ENCODE data around the gene NPW. TPM values are rescaled to one million over a fixed set of nuclear protein-coding genes. Genes with fewer than 3 reads are reported as not detected.

Gene NPW
- total RNA-seq, 2 experiments from 2014 or later, result 0.85 to 3.7 TPM

DNA sequence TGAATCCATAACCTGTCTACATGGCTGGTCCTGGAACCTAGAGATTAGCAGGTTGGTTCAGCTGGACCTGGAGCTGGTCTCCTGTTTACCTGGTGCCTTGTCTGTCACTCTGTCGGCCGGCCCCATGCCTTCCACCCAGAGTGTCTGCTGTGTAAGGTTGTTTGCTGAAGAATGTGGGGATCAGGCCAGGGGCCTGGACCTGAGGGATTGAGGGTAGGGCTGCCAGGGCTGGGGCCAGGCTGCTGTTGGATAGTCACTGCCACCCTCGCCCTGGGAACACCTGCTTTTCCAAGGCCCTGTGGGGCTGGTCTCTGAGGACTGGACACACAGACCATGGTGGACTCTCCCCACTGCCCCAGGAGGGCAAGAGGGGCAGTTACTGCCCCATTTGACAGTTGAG, 8.6 kb downstream of the NPW start:
- H3K4me2 ChIP-seq (ENCODE audit: low read length), result no peak overlapping the region
- no peaks in the 10 kb centered on the region for H3K36me3 ChIP-seq (ENCODE audit: insufficient read depth, low read length)
- H3K79me2 ChIP-seq (ENCODE audit: insufficient read depth, low read depth, low read length), result no peaks in the 10 kb centered on the region
- intact Hi-C loops (cut with micrococcal nuclease; ENCODE audit: unreplicated experiment), result no loop called here
- CTCF ChIA-PET (ENCODE audit: unreplicated experiment), result no interaction called here
- peaks cover 7% of the 10 kb centered on the region for H3K4me1 ChIP-seq (ENCODE audit: insufficient read depth, low read length, poor library complexity, severe bottlenecking)
- H3K9me2 ChIP-seq (ENCODE audit: insufficient read depth, low read length), result no peaks in the 10 kb centered on the region
- no peak overlapping the region for H3K4me3 ChIP-seq (ENCODE audit: low read depth, low read length, poor library complexity, severe bottlenecking)
- POLR2A ChIA-PET, result no interaction called here
- H2AFZ ChIP-seq (ENCODE audit: low read length), result no peak overlapping the region
- H4K20me1 ChIP-seq (ENCODE audit: insufficient read depth, low read length), result no peaks in the 10 kb centered on the region
- no peak overlapping the region for H3K27ac ChIP-seq (ENCODE audit: low read depth, low read length, poor library complexity, severe bottlenecking)
- no peaks in the 10 kb centered on the region for H3K9me3 ChIP-seq (ENCODE audit: low read length)
- BruUV-seq (replicated peaks), result no TSS peak
- no peak for TF ChIP-seq EZH2phosphoT487 (IDR thresholded peaks at IDR 0.05; ENCODE audit: borderline replicate concordance, low read depth, low read length)
- no peak for TF ChIP-seq CTCF (conservative IDR thresholded peaks at IDR 0.05; ENCODE audit: low read length)
- DNase-seq (ENCODE audit: low spot score), result no peak

GRCh38 chr16:2028620-2029220, 9.1 kb downstream of the NPW start:
- no peaks in the 10 kb centered on the region for H4K20me1 ChIP-seq (ENCODE audit: insufficient read depth, low read length)
- no peak overlapping the region for H3K27ac ChIP-seq (ENCODE audit: low read depth, low read length, poor library complexity, severe bottlenecking)
- no peak overlapping the region for H3K4me2 ChIP-seq (ENCODE audit: low read length)
- H3K36me3 ChIP-seq (ENCODE audit: insufficient read depth, low read length), result no peaks in the 10 kb centered on the region
- H3K4me3 ChIP-seq (ENCODE audit: low read depth, low read length, poor library complexity, severe bottlenecking), result no peak overlapping the region
- DNase-seq (ENCODE audit: low spot score), result no peak
- H3K9me2 ChIP-seq (ENCODE audit: insufficient read depth, low read length), result no peaks in the 10 kb centered on the region
- TF ChIP-seq CTCF (conservative IDR thresholded peaks at IDR 0.05; ENCODE audit: low read length) (no peak), EZH2phosphoT487 (IDR thresholded peaks at IDR 0.05; ENCODE audit: borderline replicate concordance, low read depth, low read length) (no peak)
- POLR2A ChIA-PET, result no interaction called here
- H3K4me1 ChIP-seq (ENCODE audit: insufficient read depth, low read length, poor library complexity, severe bottlenecking), result peaks cover 2% of the 10 kb centered on the region
- intact Hi-C loops (cut with micrococcal nuclease; ENCODE audit: unreplicated experiment), result no loop called here
- no TSS peak for BruUV-seq (replicated peaks)
- no peaks in the 10 kb centered on the region for H3K79me2 ChIP-seq (ENCODE audit: insufficient read depth, low read depth, low read length)
- H3K9me3 ChIP-seq (ENCODE audit: low read length), result no peaks in the 10 kb centered on the region
- no peak overlapping the region for H2AFZ ChIP-seq (ENCODE audit: low read length)
- CTCF ChIA-PET (ENCODE audit: unreplicated experiment), result no interaction called here

GRCh38 chr16:2029350-2029749, 9.8 kb downstream of the NPW start:
- POLR2A ChIA-PET, result no interaction called here
- BruUV-seq (replicated peaks), result no TSS peak
- Histone ChIP-seq H3K4me2 (ENCODE audit: low read length) (no peak overlapping the region), H2AFZ (ENCODE audit: low read length) (no peak overlapping the region), H3K4me3 (ENCODE audit: low read depth, low read length, poor library complexity, severe bottlenecking) (no peak overlapping the region), H4K20me1 (ENCODE audit: insufficient read depth, low read length) (no peaks in the 10 kb centered on the region), H3K9me3 (ENCODE audit: low read length) (no peaks in the 10 kb centered on the region), H3K9me2 (ENCODE audit: insufficient read depth, low read length) (no peaks in the 10 kb centered on the region), H3K36me3 (ENCODE audit: insufficient read depth, low read length) (no peaks in the 10 kb centered on the region), H3K4me1 (ENCODE audit: insufficient read depth, low read length, poor library complexity, severe bottlenecking) (no peaks in the 10 kb centered on the region), H3K27ac (ENCODE audit: low read depth, low read length, poor library complexity, severe bottlenecking) (no peak overlapping the region), H3K79me2 (ENCODE audit: insufficient read depth, low read depth, low read length) (no peaks in the 10 kb centered on the region)
- DNase-seq (ENCODE audit: low spot score), result no peak
- CTCF ChIA-PET (ENCODE audit: unreplicated experiment), result no interaction called here
- intact Hi-C loops (cut with micrococcal nuclease; ENCODE audit: unreplicated experiment), result no loop called here
- no peak for TF ChIP-seq EZH2phosphoT487 (IDR thresholded peaks at IDR 0.05; ENCODE audit: borderline replicate concordance, low read depth, low read length)
- no peak for TF ChIP-seq CTCF (conservative IDR thresholded peaks at IDR 0.05; ENCODE audit: low read length)

Measured in OCI-LY7 (cell line).